ENCODE results near the gene SIPA1L3.

Gene SIPA1L3

DNA sequence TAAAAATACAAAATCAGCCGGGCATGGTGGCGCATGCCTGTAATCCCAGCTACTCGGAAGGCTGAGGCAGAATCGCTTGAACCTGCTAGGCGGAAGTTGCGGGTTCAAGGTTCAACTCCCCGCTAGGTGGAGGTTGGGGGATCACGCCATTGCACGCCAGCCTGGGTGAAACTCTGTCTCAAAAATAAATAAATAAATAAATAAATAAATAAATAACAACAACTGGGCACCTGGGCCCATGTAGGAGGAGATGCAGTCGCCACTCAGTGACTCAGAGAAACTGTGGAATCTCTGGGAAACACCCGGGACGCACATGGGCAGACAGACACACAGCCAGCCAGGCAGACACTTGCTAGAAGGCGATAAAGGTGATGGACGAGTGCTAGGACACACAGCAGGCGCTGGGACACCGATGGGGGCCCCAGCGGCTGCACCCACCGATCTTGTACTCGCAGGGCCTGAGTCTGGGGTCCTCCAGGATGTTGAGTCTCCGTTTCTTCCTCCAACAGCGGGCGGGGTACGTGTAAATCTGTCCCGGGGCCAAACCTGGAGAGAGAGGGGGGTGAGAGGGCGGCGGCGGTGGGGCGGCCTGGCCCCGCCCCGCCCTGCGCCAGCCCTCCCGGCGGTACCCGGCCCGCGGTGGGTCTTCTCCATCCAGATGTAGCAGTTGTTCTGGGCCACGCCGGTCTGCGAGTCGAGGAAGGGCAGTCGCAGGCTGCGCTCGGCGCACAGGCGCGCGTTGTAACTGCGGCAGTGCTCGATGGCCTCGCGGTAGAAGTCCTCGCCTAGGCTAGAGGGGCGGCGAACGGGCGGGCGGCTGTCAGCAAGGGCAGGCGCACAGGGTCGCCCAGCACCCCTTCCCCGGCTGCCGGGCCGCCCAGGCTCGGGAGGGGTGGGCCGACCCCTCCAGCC is 315.2 kb downstream of the SIPA1L3 start:
- no peak overlapping the region for H3K4ac ChIP-seq (ENCODE audit: low read length)
- no peak overlapping the region for H3K27ac ChIP-seq (replicated peaks; ENCODE audit: low read length)
- peaks cover 0 to 10% (median 0%) of the 10 kb centered on the region in 3 experiments for H3K27me3 ChIP-seq (ENCODE audit: control insufficient read depth in 3 of 3, insufficient read depth in 3 of 3, low read depth in 1 of 3, low read length in 3 of 3)
- H3K79me1 ChIP-seq (ENCODE audit: low read depth, low read length) = peaks cover 10% of the 10 kb centered on the region
- no CpG with 5 or more reads among the region's 64 CpGs for WGBS, 2 donors (ENCODE audit: extremely low coverage in 2 of 2, insufficient read length in 2 of 2, insufficient replicate concordance in 1 of 2)
- peak overlapping the region; percentile 8 for H3K18ac ChIP-seq (ENCODE audit: low read length)
- peak overlapping the region; percentile 84 for H2AK5ac ChIP-seq (ENCODE audit: low read depth, low read length)
- H3K4me2 ChIP-seq (ENCODE audit: insufficient read depth, low read length, poor library complexity, severe bottlenecking) = no peak overlapping the region
- H2BK12ac ChIP-seq (ENCODE audit: low read length) = no peak overlapping the region
- DNase-seq (ENCODE audit: low spot score) = no peak
- no peak overlapping the region for H4K91ac ChIP-seq (ENCODE audit: low read depth, low read length, poor library complexity)
- no peak overlapping the region for H3K14ac ChIP-seq (ENCODE audit: low read length)
- H3K23ac ChIP-seq (ENCODE audit: low read depth, low read length, poor library complexity) = peak overlapping the region; percentile 73
- peaks cover 11 to 12% of the 10 kb centered on the region in 2 donors for H3K4me1 ChIP-seq (ENCODE audit: control insufficient read depth in 2 of 2, insufficient read depth in 1 of 2, low read depth in 1 of 2, low read length in 2 of 2)
- H2BK120ac ChIP-seq (ENCODE audit: low read depth, low read length) = no peak overlapping the region
- H3K9me3 ChIP-seq (replicated peaks in 1 of 2; ENCODE audit: control insufficient read depth in 2 of 2, insufficient read depth in 1 of 2, low read depth in 1 of 2, low read length in 2 of 2) = peaks cover 0 to 1% of the 10 kb centered on the region in 2 donors
- H3K4me3 ChIP-seq (ENCODE audit: low read length in 2 of 2) = no peak overlapping the region
- no peak overlapping the region for H2AFZ ChIP-seq (ENCODE audit: low read length)
- peak overlapping the region; percentile 30 for H3K9ac ChIP-seq (ENCODE audit: low read depth, low read length, poor library complexity)
- no peak overlapping the region for H4K8ac ChIP-seq (ENCODE audit: low read depth, low read length)
- peaks cover 7 to 44% of the 10 kb centered on the region in 2 donors for H3K36me3 ChIP-seq (replicated peaks in 1 of 2; ENCODE audit: control insufficient read depth in 2 of 2, insufficient read depth in 2 of 2, low read length in 2 of 2)
- no peak overlapping the region for H2BK5ac ChIP-seq (ENCODE audit: low read length)
- peak overlapping the region; percentile 26 for H2BK15ac ChIP-seq (ENCODE audit: low read length)

DNA sequence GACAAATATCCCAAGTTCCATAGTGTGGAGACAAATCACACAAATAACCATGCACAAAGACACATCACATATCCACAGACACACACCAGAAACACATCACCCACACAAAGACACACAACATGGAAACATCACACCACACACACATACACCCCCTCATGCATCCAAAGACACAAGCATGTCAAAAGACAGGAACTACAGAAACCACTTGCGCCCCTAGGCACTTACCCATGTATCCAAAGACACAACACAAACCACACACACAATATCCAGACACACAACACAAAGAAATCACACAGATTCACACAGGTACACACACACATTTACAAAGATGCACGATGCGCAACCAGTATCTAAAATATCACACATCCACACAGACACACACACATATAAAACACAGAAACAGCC is 316.1 kb downstream of the SIPA1L3 start:
- no peak overlapping the region for H3K14ac ChIP-seq (ENCODE audit: low read length)
- DNase-seq (ENCODE audit: low spot score) = no peak
- peaks cover 0 to 1% of the 10 kb centered on the region in 2 donors for H3K9me3 ChIP-seq (replicated peaks in 1 of 2; ENCODE audit: control insufficient read depth in 2 of 2, insufficient read depth in 1 of 2, low read depth in 1 of 2, low read length in 2 of 2)
- no peak overlapping the region for H2AK5ac ChIP-seq (ENCODE audit: low read depth, low read length)
- peaks cover 15 to 17% of the 10 kb centered on the region in 2 donors for H3K4me1 ChIP-seq (ENCODE audit: control insufficient read depth in 2 of 2, insufficient read depth in 1 of 2, low read depth in 1 of 2, low read length in 2 of 2)
- H3K4me3 ChIP-seq (ENCODE audit: low read length in 2 of 2) = peak overlapping the region in 1 of 2 donors; percentile 48
- H3K9ac ChIP-seq (ENCODE audit: low read depth, low read length, poor library complexity) = no peak overlapping the region
- no peak overlapping the region for H3K27ac ChIP-seq (replicated peaks; ENCODE audit: low read length)
- no peak overlapping the region for H2AFZ ChIP-seq (ENCODE audit: low read length)
- no peak overlapping the region for H3K4me2 ChIP-seq (ENCODE audit: insufficient read depth, low read length, poor library complexity, severe bottlenecking)
- H2BK15ac ChIP-seq (ENCODE audit: low read length) = no peak overlapping the region
- peaks cover 0 to 18% (median 0%) of the 10 kb centered on the region in 3 experiments for H3K27me3 ChIP-seq (ENCODE audit: control insufficient read depth in 3 of 3, insufficient read depth in 3 of 3, low read depth in 1 of 3, low read length in 3 of 3)
- H3K36me3 ChIP-seq (replicated peaks in 1 of 2; ENCODE audit: control insufficient read depth in 2 of 2, insufficient read depth in 2 of 2, low read length in 2 of 2) = peaks cover 7 to 35% of the 10 kb centered on the region in 2 donors
- no peak overlapping the region for H2BK5ac ChIP-seq (ENCODE audit: low read length)
- H2BK12ac ChIP-seq (ENCODE audit: low read length) = no peak overlapping the region
- no peak overlapping the region for H4K8ac ChIP-seq (ENCODE audit: low read depth, low read length)
- no peak overlapping the region for H3K18ac ChIP-seq (ENCODE audit: low read length)
- no peak overlapping the region for H3K4ac ChIP-seq (ENCODE audit: low read length)
- no peak overlapping the region for H3K23ac ChIP-seq (ENCODE audit: low read depth, low read length, poor library complexity)
- no CpG with 5 or more reads among the region's 3 CpGs for WGBS, 2 donors (ENCODE audit: extremely low coverage in 2 of 2, insufficient read length in 2 of 2, insufficient replicate concordance in 1 of 2)
- H2BK120ac ChIP-seq (ENCODE audit: low read depth, low read length) = no peak overlapping the region
- peaks cover 10% of the 10 kb centered on the region for H3K79me1 ChIP-seq (ENCODE audit: low read depth, low read length)
- no peak overlapping the region for H4K91ac ChIP-seq (ENCODE audit: low read depth, low read length, poor library complexity)

DNA sequence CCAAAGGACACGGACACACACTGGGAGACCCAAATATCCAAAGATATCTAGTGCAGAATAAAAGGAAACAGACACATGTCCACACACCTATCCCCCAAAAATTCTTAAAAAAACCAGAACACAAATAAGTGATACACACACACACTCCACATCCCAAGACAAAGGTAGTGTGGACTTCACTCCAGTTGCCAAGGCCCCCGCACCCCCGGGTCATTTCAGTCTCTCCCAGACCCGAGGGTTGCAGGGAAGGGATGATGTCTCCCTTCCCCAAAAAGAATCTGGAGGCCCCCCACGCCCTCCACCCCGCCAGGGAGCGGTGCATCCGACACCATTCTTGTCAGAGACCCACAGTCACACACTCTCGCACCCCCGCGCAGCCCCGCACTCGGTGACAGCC is 316.6 kb downstream of the SIPA1L3 start:
- Histone ChIP-seq H2BK5ac (ENCODE audit: low read length) (no peak overlapping the region), H3K4me3 (ENCODE audit: low read length in 2 of 2) (peak overlapping the region; percentile 48 to 81), H3K79me1 (ENCODE audit: low read depth, low read length) (peaks cover 10% of the 10 kb centered on the region), H3K18ac (ENCODE audit: low read length) (peak overlapping the region; percentile 91), H3K9me3 (replicated peaks in 1 of 2; ENCODE audit: control insufficient read depth in 2 of 2, insufficient read depth in 1 of 2, low read depth in 1 of 2, low read length in 2 of 2) (peaks cover 0 to 1% of the 10 kb centered on the region in 2 donors), H4K91ac (ENCODE audit: low read depth, low read length, poor library complexity) (no peak overlapping the region), H3K9ac (ENCODE audit: low read depth, low read length, poor library complexity) (peak overlapping the region; percentile 91), H2AK5ac (ENCODE audit: low read depth, low read length) (peak overlapping the region; percentile 88), H2AFZ (ENCODE audit: low read length) (peak overlapping the region; percentile 84), H3K4me1 (ENCODE audit: control insufficient read depth in 2 of 2, insufficient read depth in 1 of 2, low read depth in 1 of 2, low read length in 2 of 2) (peaks cover 15 to 17% of the 10 kb centered on the region in 2 donors), H4K8ac (ENCODE audit: low read depth, low read length) (no peak overlapping the region), H2BK120ac (ENCODE audit: low read depth, low read length) (no peak overlapping the region), H3K4me2 (ENCODE audit: insufficient read depth, low read length, poor library complexity, severe bottlenecking) (peak overlapping the region; percentile 91), H3K36me3 (replicated peaks in 1 of 2; ENCODE audit: control insufficient read depth in 2 of 2, insufficient read depth in 2 of 2, low read length in 2 of 2) (peaks cover 5 to 30% of the 10 kb centered on the region in 2 donors), H3K27ac (replicated peaks; ENCODE audit: low read length) (no peak overlapping the region), H3K27me3 (ENCODE audit: control insufficient read depth in 3 of 3, insufficient read depth in 3 of 3, low read depth in 1 of 3, low read length in 3 of 3) (peaks cover 0 to 18% (median 0%) of the 10 kb centered on the region in 3 experiments), H3K23ac (ENCODE audit: low read depth, low read length, poor library complexity) (no peak overlapping the region), H3K14ac (ENCODE audit: low read length) (no peak overlapping the region), H3K4ac (ENCODE audit: low read length) (no peak overlapping the region), H2BK12ac (ENCODE audit: low read length) (no peak overlapping the region), H2BK15ac (ENCODE audit: low read length) (no peak overlapping the region)
- no peak for DNase-seq (ENCODE audit: low spot score)
- WGBS, 2 donors (ENCODE audit: extremely low coverage in 2 of 2, insufficient read length in 2 of 2, insufficient replicate concordance in 1 of 2) = no CpG with 5 or more reads among the region's 13 CpGs

All from neuronal stem cell (in vitro differentiated cells).